Tibial nerve (tissue), 4 donors: ENCODE results near the gene B3GNT5. TPM values are rescaled to one million over a fixed set of nuclear protein-coding genes. Genes with fewer than 3 reads are reported as not detected.

Source experiments
- DNase-seq, 2 donors: peaks; one replicate each; pipeline ENCODE4 v3.0.0-alpha.2; 2019; ENCODE audit warnings: low spot score in 2 of 2
- H3K27ac ChIP-seq, 4 donors: fragments of 200-600 bp; sonication (generic) in 3 of 4; one replicate each; pipeline ENCODE4 v1.5.1; 2017 to 2019; ENCODE audit warnings: mild to moderate bottlenecking in 1 of 4
- H3K27me3 ChIP-seq, 2 donors: fragments of 200-600 bp; sonication (generic) in 1 of 2; one replicate each; pipeline versions ENCODE4 v1.5.1 to v1.6.0; 2017 to 2019
- H3K36me3 ChIP-seq, 3 donors: fragments of 200-600 bp; sonication (generic); one replicate each; pipeline ENCODE4 v1.5.1; 2018 to 2019
- H3K4me1 ChIP-seq, 4 donors: fragments of 200-600 bp; sonication (generic) in 3 of 4; one replicate each; pipeline ENCODE4 v1.5.1; 2017 to 2019
- H3K4me3 ChIP-seq, 4 donors: fragments of 200-600 bp; sonication (generic) in 3 of 4; one replicate each; pipeline ENCODE4 v1.5.1; 2017 to 2019; ENCODE audit warnings: mild to moderate bottlenecking in 1 of 4, moderate library complexity in 1 of 4
- H3K9me3 ChIP-seq, 4 donors: fragments of 200-600 bp; sonication (generic) in 3 of 4; one replicate each; pipeline ENCODE4 v1.5.1; 2017 to 2019
- CTCF ChIP-seq, 5 experiments: fragments of 200-600 bp in 3 of 5; fragments of 450-650 bp in 2 of 5; sonication (generic) in 3 of 5; IDR thresholded peaks; one replicate each; pipeline ENCODE4 v1.5.1; 2016 to 2019; ENCODE audit warnings: antibody characterized with exemption in 5 of 5, mild to moderate bottlenecking in 3 of 5, moderate library complexity in 2 of 5
- EP300 ChIP-seq, 2 donors: sonication (generic); formaldehyde crosslinking; IDR thresholded peaks; one replicate each; pipeline ENCODE4 v1.6.1; 2017; ENCODE audit warnings: antibody characterized with exemption in 2 of 2, mild to moderate bottlenecking in 1 of 2
- POLR2A ChIP-seq, 2 donors: fragments of 450-650 bp; IDR thresholded peaks; one replicate each; pipeline ENCODE4 v1.6.1; 2017; ENCODE audit warnings: antibody characterized with exemption in 2 of 2, mild to moderate bottlenecking in 2 of 2, moderate library complexity in 2 of 2
- WGBS, 2 donors: methylation state at CpG; one replicate each; pipeline ENCODE4 v1.1.5; 2018; 5-methylcytosine and 5-hydroxymethylcytosine counted together
- total RNA-seq, 4 donors: library from RNA; depleted of rRNA; stranded (reverse); fragments of >200 nt; gene quantifications; one replicate each; pipeline ENCODE4 v1.1.0, GENCODE V29; 2016

The B3GNT5 gene
- total RNA-seq, result 10 to 100 TPM in 2 of 4 donors, 1 to 10 TPM in 2; 7.1 to 10.7 (median 9.2) TPM

GRCh38 chr3:183252973-183253527 is at the start of gene B3GNT5:
TSS of gene B3GNT5 (plus strand) at chr3:183253253. CDS start at chr3:183269799, 16,546 bp downstream.
- Histone ChIP-seq H3K9me3 (no peaks in the 10 kb centered on the region), H3K4me1 (peaks cover 0 to 15% (median 1%) of the 10 kb centered on the region in 4 donors), H3K4me3 (peak within 1 kb of the TSS; percentile 56 to 72 (median 70)), H3K27me3 (no peaks in the 10 kb centered on the region), H3K27ac (peak within 1 kb of the TSS; percentile 86 to 98 (median 95)), H3K36me3 (no peaks in the 10 kb centered on the region)
- TF ChIP-seq POLR2A (IDR thresholded peaks at IDR 0.05), result no peak
- TF ChIP-seq EP300 (IDR thresholded peaks at IDR 0.05), result no peak
- TF ChIP-seq CTCF (IDR thresholded peaks at IDR 0.05), result no peak
- peak in 1 of 2 donors; percentile 33 for DNase-seq
- WGBS, 2 donors, result 0 to 1% methylated on average over 16 to 24 of the region's 43 CpGs

- TF ChIP-seq EP300 (IDR thresholded peaks at IDR 0.05) (no peak), POLR2A (IDR thresholded peaks at IDR 0.05) (no peak), CTCF (IDR thresholded peaks at IDR 0.05) (no peak)
- no peak for DNase-seq
- no peak overlapping the region for H3K27ac ChIP-seq
- H3K27me3 ChIP-seq, result no peaks in the 10 kb centered on the region
- H3K4me1 ChIP-seq, result no peaks in the 10 kb centered on the region
- peaks cover 0 to 25% (median 0%) of the 10 kb centered on the region in 4 donors for H3K9me3 ChIP-seq
- no peaks in the 10 kb centered on the region for H3K36me3 ChIP-seq
- H3K4me3 ChIP-seq, result no peak overlapping the region
Measured at GRCh38 chr3:183203670-183204069, 49.4 kb upstream of the B3GNT5 start.

GRCh38 chr3:183208260-183208659 is 44.8 kb upstream of the B3GNT5 start:
- Histone ChIP-seq H3K27me3 (no peaks in the 10 kb centered on the region), H3K27ac (no peak overlapping the region), H3K4me3 (no peak overlapping the region), H3K4me1 (no peaks in the 10 kb centered on the region), H3K36me3 (no peaks in the 10 kb centered on the region), H3K9me3 (peaks cover 0 to 9% (median 0%) of the 10 kb centered on the region in 4 donors)
- TF ChIP-seq EP300 (IDR thresholded peaks at IDR 0.05) (no peak), POLR2A (IDR thresholded peaks at IDR 0.05) (no peak), CTCF (IDR thresholded peaks at IDR 0.05) (no peak)
- DNase-seq, result no peak
- 72 to 76% methylated on average over 2 of the region's 2 CpGs for WGBS, 2 donors

- TF ChIP-seq EP300 (IDR thresholded peaks at IDR 0.05), result no peak
- TF ChIP-seq CTCF (IDR thresholded peaks at IDR 0.05), result no peak
- no peak for TF ChIP-seq POLR2A (IDR thresholded peaks at IDR 0.05)
- no peak overlapping the region for H3K4me3 ChIP-seq
- H3K27me3 ChIP-seq, result no peaks in the 10 kb centered on the region
- no peaks in the 10 kb centered on the region for H3K36me3 ChIP-seq
- DNase-seq, result no peak
- no peaks in the 10 kb centered on the region for H3K4me1 ChIP-seq
- no peak overlapping the region for H3K27ac ChIP-seq
- peaks cover 0 to 4% (median 0%) of the 10 kb centered on the region in 4 donors for H3K9me3 ChIP-seq
- WGBS, 2 donors, result 83 to 92% methylated on average over 2 of the region's 2 CpGs
Measured at GRCh38 chr3:183208800-183209199, 44.3 kb upstream of the B3GNT5 start.

GRCh38 chr3:183210341-183210740 is 42.7 kb upstream of the B3GNT5 start:
- no peaks in the 10 kb centered on the region for H3K4me1 ChIP-seq
- peak overlapping the region in 1 of 4 donors; percentile 49 for H3K27ac ChIP-seq

More at GRCh38 chr3:183210341-183210740, 42.7 kb upstream of the B3GNT5 start:
- WGBS, 2 donors, result 75 to 83% methylated on average over 5 of the region's 5 CpGs
- DNase-seq, result no peak
- Histone ChIP-seq H3K36me3 (no peaks in the 10 kb centered on the region), H3K9me3 (no peaks in the 10 kb centered on the region), H3K27me3 (no peaks in the 10 kb centered on the region), H3K4me3 (no peak overlapping the region)
- TF ChIP-seq EP300 (IDR thresholded peaks at IDR 0.05), result no peak
- TF ChIP-seq CTCF (IDR thresholded peaks at IDR 0.05), result no peak
- TF ChIP-seq POLR2A (IDR thresholded peaks at IDR 0.05), result no peak
